ENCODE data around the gene ENDOV. TPM values are rescaled to one million over a fixed set of nuclear protein-coding genes. Genes with fewer than 3 reads are reported as not detected.

ENDOV gene
- total RNA-seq, 2 donors from 2014 or later = 19.1 to 25.3 TPM

GRCh38 chr17:80468242-80468641 is 53.3 kb downstream of the ENDOV start:
- TF ChIP-seq CTCF (IDR thresholded peaks at IDR 0.05) = no peak
- intact Hi-C loops (cut with DNase I) = no loop called here
- DNase-seq = no peak
- Histone ChIP-seq H3K4me3 (no peak overlapping the region), H3K9me3 (no peaks in the 10 kb centered on the region), H3K4me1 (no peaks in the 10 kb centered on the region), H3K27me3 (peaks cover 19% of the 10 kb centered on the region), H3K27ac (no peak overlapping the region), H3K9ac (ENCODE audit: low read depth in 2 of 2, low read length in 2 of 2) (no peak overlapping the region), H3K36me3 (no peaks in the 10 kb centered on the region)

GRCh38 chr17:80468781-80469493 is 54.0 kb downstream of the ENDOV start:
- intact Hi-C loops (cut with DNase I) = no loop called here
- Histone ChIP-seq H3K27ac (no peak overlapping the region), H3K27me3 (peaks cover 23% of the 10 kb centered on the region), H3K36me3 (no peaks in the 10 kb centered on the region), H3K9ac (ENCODE audit: low read depth in 2 of 2, low read length in 2 of 2) (no peak overlapping the region), H3K9me3 (no peaks in the 10 kb centered on the region), H3K4me1 (no peaks in the 10 kb centered on the region), H3K4me3 (no peak overlapping the region)
- no peak for DNase-seq
- TF ChIP-seq CTCF (IDR thresholded peaks at IDR 0.05) = no peak

- intact Hi-C loops (cut with DNase I) = loop anchor here (10.0 kb wide), 1 partner anchor 105 kb away; no protein-coding TSS in a partner anchor
- no peaks in the 10 kb centered on the region for H3K9me3 ChIP-seq
- TF ChIP-seq CTCF (IDR thresholded peaks at IDR 0.05) = no peak
- H3K4me3 ChIP-seq = no peak overlapping the region
- H3K27ac ChIP-seq = no peak overlapping the region
- H3K36me3 ChIP-seq = no peaks in the 10 kb centered on the region
- H3K27me3 ChIP-seq = peaks cover 30% of the 10 kb centered on the region
- no peak for DNase-seq
- H3K4me1 ChIP-seq = no peaks in the 10 kb centered on the region
- no peak overlapping the region for H3K9ac ChIP-seq (ENCODE audit: low read depth in 2 of 2, low read length in 2 of 2)
These were observed 54.7 kb downstream of the ENDOV start for GRCh38 chr17:80469667-80470066.

GRCh38 chr17:80470603-80471002 is 55.6 kb downstream of the ENDOV start:
- Histone ChIP-seq H3K4me1 (no peaks in the 10 kb centered on the region), H3K27ac (no peak overlapping the region), H3K4me3 (no peak overlapping the region), H3K36me3 (no peaks in the 10 kb centered on the region), H3K9ac (ENCODE audit: low read depth in 2 of 2, low read length in 2 of 2) (no peak overlapping the region), H3K27me3 (peaks cover 38% of the 10 kb centered on the region), H3K9me3 (no peaks in the 10 kb centered on the region)
- no peak for DNase-seq
- intact Hi-C loops (cut with DNase I) = loop anchor here (10.0 kb wide), 1 partner anchor 104 kb away; no protein-coding TSS in a partner anchor
- TF ChIP-seq CTCF (IDR thresholded peaks at IDR 0.05) = no peak

- H3K4me3 ChIP-seq = no peak overlapping the region
- intact Hi-C loops (cut with DNase I) = loop anchor here (10.0 kb wide), 1 partner anchor 103 kb away; no protein-coding TSS in a partner anchor
- no peaks in the 10 kb centered on the region for H3K9me3 ChIP-seq
- H3K27me3 ChIP-seq = peaks cover 50% of the 10 kb centered on the region
- TF ChIP-seq CTCF (IDR thresholded peaks at IDR 0.05) = no peak
- no peaks in the 10 kb centered on the region for H3K36me3 ChIP-seq
- H3K4me1 ChIP-seq = peaks cover 2% of the 10 kb centered on the region
- H3K9ac ChIP-seq (ENCODE audit: low read depth in 2 of 2, low read length in 2 of 2) = no peak overlapping the region
- no peak overlapping the region for H3K27ac ChIP-seq
- DNase-seq = no peak
These were observed 57.0 kb downstream of the ENDOV start for GRCh38 chr17:80471922-80472321.

All from colonic mucosa (tissue), 4 donors.